T-helper 1 cell (primary cell): ENCODE measurements around the gene EIF5A2.
A peak's percentile ranks its signal among the peaks of the same experiment; 100 is the strongest.
"Not testable (repeated sequence)": the region's sequence is repeated elsewhere in the genome, so short reads cannot be mapped to it uniquely, and the experiment has no call there.

ENCODE experiments used
- DNase-seq, 5 donors: peaks; one replicate each; pipeline ENCODE4 v3.0.0-alpha.2; 2012 to 2020

EIF5A2 gene

GRCh38 chr3:170896333-170896732, 12.1 kb downstream of the EIF5A2 start:
- DNase-seq: not testable (repeated sequence)

- DNase-seq: no peak
These were observed 14.5 kb downstream of the EIF5A2 start for GRCh38 chr3:170893895-170894294.

GRCh38 chr3:170889630-170890029, 18.8 kb downstream of the EIF5A2 start:
- DNase-seq: no peak

- no peak for DNase-seq
These were observed 19.3 kb downstream of the EIF5A2 start for GRCh38 chr3:170889132-170889531.

GRCh38 chr3:170884109-170884930, 24.1 kb downstream of the EIF5A2 start:
- not testable (repeated sequence) for DNase-seq

GRCh38 chr3:170878688-170879087, 29.7 kb downstream of the EIF5A2 start:
- not testable (repeated sequence) for DNase-seq

GRCh38 chr3:170877311-170877710, 31.1 kb downstream of the EIF5A2 start:
- not testable (repeated sequence) for DNase-seq

GRCh38 chr3:170876537-170876936, 31.9 kb downstream of the EIF5A2 start:
- DNase-seq: no peak

GRCh38 chr3:170869645-170870593, 38.5 kb downstream of the EIF5A2 start, which contains the start of gene RPL22L1:
RPL22L1 (minus strand) TSS chr3:170870195; CDS start chr3:170870167, 28 bp downstream.
- peak; percentile 81 to 98 (median 85) for DNase-seq

- DNase-seq: no peak
These were observed 39.2 kb downstream of the EIF5A2 start for GRCh38 chr3:170869239-170869590.

- DNase-seq: no peak
These were observed 39.7 kb downstream of the EIF5A2 start for GRCh38 chr3:170868577-170869238.

GRCh38 chr3:170867143-170867937, 41.1 kb downstream of the EIF5A2 start:
- DNase-seq: no peak

- no peak for DNase-seq
These were observed 41.9 kb downstream of the EIF5A2 start for GRCh38 chr3:170866499-170866898.

GRCh38 chr3:170865209-170866094, 43.0 kb downstream of the EIF5A2 start:
- DNase-seq: no peak

- DNase-seq: no peak
These were observed 43.8 kb downstream of the EIF5A2 start for GRCh38 chr3:170864525-170865208.

- no peak for DNase-seq
These were observed 44.6 kb downstream of the EIF5A2 start for GRCh38 chr3:170863816-170864215.

GRCh38 chr3:170862618-170863374, 45.6 kb downstream of the EIF5A2 start:
- no peak for DNase-seq

GRCh38 chr3:170858599-170858998, 49.8 kb downstream of the EIF5A2 start:
- no peak for DNase-seq

- no peak for DNase-seq
These were observed 56.1 kb downstream of the EIF5A2 start for GRCh38 chr3:170852324-170852723.
